B cell (primary cell): Measurements from ENCODE around the gene LHPP. TPM values are rescaled to one million over a fixed set of nuclear protein-coding genes. Genes with fewer than 3 reads are reported as not detected.
A peak's percentile ranks its signal among the peaks of the same experiment; 100 is the strongest.

ENCODE experiments used
- ATAC-seq: fragments of 200-7000 bp; cut with Tn5 transposase; one replicate; pipeline ENCODE4 v1.10.0; 2021; ENCODE audit warnings: low read depth, mild to moderate bottlenecking, moderate number of reproducible peaks, moderate library complexity
- CTCF ChIA-PET: fragments of 350-600 bp; sonication (Branson Sonifier 250); formaldehyde crosslinking; loops from one replicate; lab custom pipeline; 2021; ENCODE audit warnings: antibody characterized with exemption, inconsistent platforms; lab: Charles Lee
- POLR2A ChIA-PET: fragments of 350-600 bp; sonication (Branson Sonifier 250); formaldehyde crosslinking; loops from one replicate; lab custom pipeline; 2021; ENCODE audit warnings: antibody characterized with exemption; lab: Charles Lee
- DNase-seq: peaks from one replicate; pipeline ENCODE4 v3.0.0; 2013
- H2AFZ ChIP-seq: 2 replicates; pipeline ENCODE4 v1.6.1; 2012; ENCODE audit warnings: mild to moderate bottlenecking, low read depth, low read length; ENCODE audit not compliant: insufficient read depth, poor library complexity, severe bottlenecking
- H3K27ac ChIP-seq, 2 donors: 1 replicate in 1 of 2; 2 replicates in 1 of 2; pipeline ENCODE4 v1.5.1; 2012 to 2013; ENCODE audit warnings: low read length in 2 of 2, mild to moderate bottlenecking in 2 of 2, moderate library complexity in 1 of 2
- H3K27me3 ChIP-seq, 4 experiments: fragments of 200-600 bp in 1 of 4; sonication (generic) in 1 of 4; replicated peaks in 1 of 4; 1 replicate in 2 of 4; 2 replicates in 2 of 4; pipeline versions ENCODE4 v1.6.1 to v1.7.0; 2013 to 2016; ENCODE audit warnings: low read length in 3 of 4, mild to moderate bottlenecking in 2 of 4, mixed read lengths in 1 of 4, moderate library complexity in 1 of 4; ENCODE audit not compliant: insufficient read depth in 4 of 4, control insufficient read depth in 3 of 4; ENCODE audit errors: control extremely low read depth in 1 of 4
- H3K36me3 ChIP-seq, 2 experiments: replicated peaks in 1 of 2; 1 replicate in 1 of 2; 2 replicates in 1 of 2; pipeline versions ENCODE4 v1.6.1 to v1.7.1; 2013; ENCODE audit warnings: low read length in 1 of 2; ENCODE audit not compliant: insufficient read depth in 2 of 2, control insufficient read depth in 1 of 2; ENCODE audit errors: control extremely low read depth in 1 of 2, extremely low read depth in 1 of 2
- H3K4me1 ChIP-seq, 2 donors: fragments of 200-600 bp in 1 of 2; sonication (generic) in 1 of 2; 1 replicate in 1 of 2; 2 replicates in 1 of 2; pipeline versions ENCODE4 v1.5.1 to v1.6.1; 2013 to 2017; ENCODE audit warnings: low read length in 2 of 2; ENCODE audit not compliant: control insufficient read depth in 2 of 2, insufficient read depth in 2 of 2
- H3K4me2 ChIP-seq: replicated peaks from 2 replicates; pipeline ENCODE3; 2012; ENCODE audit warnings: mild to moderate bottlenecking, low read depth, low read length; ENCODE audit not compliant: poor library complexity, severe bottlenecking
- H3K4me3 ChIP-seq, 5 experiments: fragments of 200-600 bp in 1 of 5; sonication (generic) in 1 of 5; 1 replicate in 3 of 5; 2 replicates in 2 of 5; pipeline versions ENCODE4 v1.5.1 to v1.7.0; 2011 to 2016; ENCODE audit warnings: low read length in 4 of 5, mild to moderate bottlenecking in 4 of 5, low read depth in 2 of 5, control low read depth in 1 of 5, moderate library complexity in 1 of 5; ENCODE audit not compliant: insufficient read depth in 1 of 5; ENCODE audit errors: control extremely low read depth in 1 of 5, extremely low read depth in 1 of 5
- H3K79me2 ChIP-seq: fragments of 200-600 bp; sonication (generic); one replicate; pipeline ENCODE4 v1.6.0; 2016; ENCODE audit warnings: low read length; ENCODE audit not compliant: control insufficient read depth, insufficient read depth
- H3K9ac ChIP-seq: fragments of 200-600 bp; sonication (generic); 2 replicates; pipeline ENCODE4 v1.6.1; 2017; ENCODE audit warnings: mild to moderate bottlenecking, low read length, moderate library complexity
- H3K9me3 ChIP-seq, 3 donors: one replicate each; pipeline versions ENCODE4 v1.6.1 to v1.7.1; 2013; ENCODE audit warnings: low read length in 2 of 3; ENCODE audit not compliant: control insufficient read depth in 2 of 3, insufficient read depth in 1 of 3; ENCODE audit errors: control extremely low read depth in 1 of 3
- H4K20me1 ChIP-seq: 2 replicates; pipeline ENCODE4 v1.6.0; 2012; ENCODE audit warnings: mild to moderate bottlenecking, low read length; ENCODE audit not compliant: insufficient read depth, control insufficient read depth, poor library complexity, severe bottlenecking
- H3K27ac Mint-ChIP-seq: one replicate; pipeline ENCODE4 v1.8.0; 2021; ENCODE audit warnings: mixed read lengths
- H3K27me3 Mint-ChIP-seq: one replicate; pipeline ENCODE4 v1.8.0; 2021; ENCODE audit warnings: mixed read lengths
- H3K4me1 Mint-ChIP-seq: one replicate; pipeline ENCODE4 v1.8.0; 2021; ENCODE audit warnings: mixed read lengths
- H3K4me3 Mint-ChIP-seq: one replicate; pipeline ENCODE4 v1.8.0; 2021; ENCODE audit warnings: mixed read lengths
- H3K9me3 Mint-ChIP-seq: one replicate; pipeline ENCODE4 v1.8.0; 2022; ENCODE audit warnings: mixed read lengths; ENCODE audit not compliant: insufficient read depth
- EZH2 ChIP-seq: IDR thresholded peaks from 2 replicates; pipeline ENCODE4 v1.6.1; 2012; ENCODE audit warnings: borderline replicate concordance, low read depth, mild to moderate bottlenecking, moderate library complexity, low read length; ENCODE audit not compliant: insufficient read depth, poor library complexity, severe bottlenecking
- WGBS: methylation state at CpG from one replicate; pipeline ENCODE4 v1.1.5; 2013; ENCODE audit warnings: missing lambda C conversion rate; ENCODE audit not compliant: insufficient coverage; 5-methylcytosine and 5-hydroxymethylcytosine counted together
- intact Hi-C: fragments of 100-400 bp; cut with micrococcal nuclease; formaldehyde crosslinking; loops from one replicate; pipeline ENCODE4 v1.10.0; 2022
- polyA plus RNA-seq: library from polyadenylated mRNA; depleted of rRNA; stranded (reverse); fragments of >200 nt; gene quantifications from 2 replicates; pipeline ENCODE4 v1.2.3, GENCODE V29; 2012
- total RNA-seq, 2 donors: library from RNA; stranded (reverse); fragments of 120-200 nt in 1 of 2; gene quantifications; 1 replicate in 1 of 2; 2 replicates in 1 of 2; pipeline versions ENCODE4 v1.2.3 to v1.2.4, GENCODE V29; 2013 to 2022
- TF ChIP-seq, protein P1 (sequence below): fragments of 200-600 bp; IDR thresholded peaks from one replicate; pipeline ENCODE4 v1.8.0; 2022; ENCODE audit warnings: antibody characterized with exemption, mild to moderate bottlenecking

The LHPP gene
- total and polyA plus RNA-seq, 2 donors (not counting 1 experiment from before 2014, with no cell fraction given): 60.2 to 83.5 TPM

GRCh38 chr10:124598196-124598595, 136.6 kb downstream of the LHPP start:
- Histone ChIP-seq H3K4me3 (no peak overlapping the region), H3K36me3 (no peaks in the 10 kb centered on the region), H4K20me1 (no peaks in the 10 kb centered on the region), H3K27me3 (no peaks in the 10 kb centered on the region), H3K79me2 (peaks cover 63% of the 10 kb centered on the region), H3K4me2 (peak overlapping the region; percentile 75), H3K9ac (peak overlapping the region; percentile 15), H2AFZ (peak overlapping the region; percentile 32), H3K27ac (peak overlapping the region; percentile 50 to 66), H3K4me1 (peaks cover 79 to 89% of the 10 kb centered on the region in 2 donors), H3K9me3 (peaks cover 0 to 5% (median 0%) of the 10 kb centered on the region in 3 donors)
- WGBS: 52% methylated on average over 6 of the region's 6 CpGs
- H3K4me1 Mint-ChIP-seq: peaks cover 86% of the 10 kb centered on the region
- peak overlapping the region; percentile 99 for H3K27ac Mint-ChIP-seq
- no peaks in the 10 kb centered on the region for H3K27me3 Mint-ChIP-seq
- no peak for ATAC-seq
- TF ChIP-seq, protein P1, sequence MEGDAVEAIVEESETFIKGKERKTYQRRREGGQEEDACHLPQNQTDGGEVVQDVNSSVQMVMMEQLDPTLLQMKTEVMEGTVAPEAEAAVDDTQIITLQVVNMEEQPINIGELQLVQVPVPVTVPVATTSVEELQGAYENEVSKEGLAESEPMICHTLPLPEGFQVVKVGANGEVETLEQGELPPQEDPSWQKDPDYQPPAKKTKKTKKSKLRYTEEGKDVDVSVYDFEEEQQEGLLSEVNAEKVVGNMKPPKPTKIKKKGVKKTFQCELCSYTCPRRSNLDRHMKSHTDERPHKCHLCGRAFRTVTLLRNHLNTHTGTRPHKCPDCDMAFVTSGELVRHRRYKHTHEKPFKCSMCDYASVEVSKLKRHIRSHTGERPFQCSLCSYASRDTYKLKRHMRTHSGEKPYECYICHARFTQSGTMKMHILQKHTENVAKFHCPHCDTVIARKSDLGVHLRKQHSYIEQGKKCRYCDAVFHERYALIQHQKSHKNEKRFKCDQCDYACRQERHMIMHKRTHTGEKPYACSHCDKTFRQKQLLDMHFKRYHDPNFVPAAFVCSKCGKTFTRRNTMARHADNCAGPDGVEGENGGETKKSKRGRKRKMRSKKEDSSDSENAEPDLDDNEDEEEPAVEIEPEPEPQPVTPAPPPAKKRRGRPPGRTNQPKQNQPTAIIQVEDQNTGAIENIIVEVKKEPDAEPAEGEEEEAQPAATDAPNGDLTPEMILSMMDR: no peak
- TF ChIP-seq EZH2: no peak
- no peak for DNase-seq
- POLR2A ChIA-PET: interaction anchor here (1.0 to 1.5 kb wide), 2 partner anchors 13 to 54 kb away, joined by 4 to 5 read pairs; no protein-coding TSS in a partner anchor
- H3K9me3 Mint-ChIP-seq: no peaks in the 10 kb centered on the region
- H3K4me3 Mint-ChIP-seq: peak overlapping the region; percentile 39
- CTCF ChIA-PET: interaction anchor here (0.5 to 1.3 kb wide), 2 partner anchors 10 to 69 kb away, joined by 4 read pairs; no protein-coding TSS in a partner anchor
- intact Hi-C loops: no loop called here

GRCh38 chr10:124598773-124599587, 137.4 kb downstream of the LHPP start:
- ChIA-PET CTCF (interaction anchor here (0.6 to 8.8 kb wide), 6 partner anchors 14 to 142 kb away, joined by 3 to 74 read pairs (median 4); no protein-coding TSS in a partner anchor), POLR2A (interaction anchor here (1.4 to 8.8 kb wide), 3 partner anchors 10 to 28 kb away, joined by 3 to 163 read pairs (median 18); no protein-coding TSS in a partner anchor)
- Histone ChIP-seq H3K4me3 (no peak overlapping the region), H3K27ac (peak overlapping the region in 1 of 2 donors; percentile 99), H3K27me3 (no peaks in the 10 kb centered on the region), H3K79me2 (peaks cover 71% of the 10 kb centered on the region), H4K20me1 (no peaks in the 10 kb centered on the region), H3K4me2 (peak overlapping the region; percentile 75), H3K36me3 (no peaks in the 10 kb centered on the region), H3K9ac (no peak overlapping the region), H2AFZ (no peak overlapping the region), H3K9me3 (peaks cover 0 to 5% (median 0%) of the 10 kb centered on the region in 3 donors), H3K4me1 (peaks cover 86 to 97% of the 10 kb centered on the region in 2 donors)
- intact Hi-C loops: no loop called here
- no peak for DNase-seq
- peak overlapping the region; percentile 99 for H3K27ac Mint-ChIP-seq
- H3K9me3 Mint-ChIP-seq: no peaks in the 10 kb centered on the region
- no peaks in the 10 kb centered on the region for H3K27me3 Mint-ChIP-seq
- ATAC-seq: no peak
- WGBS: 86% methylated on average over 9 of the region's 13 CpGs
- TF ChIP-seq, protein P1: no peak
- no peak for TF ChIP-seq EZH2
- H3K4me1 Mint-ChIP-seq: peaks cover 89% of the 10 kb centered on the region
- H3K4me3 Mint-ChIP-seq: peak overlapping the region; percentile 32
